Measurements from ENCODE around the gene SBSN. TPM values are rescaled to one million over a fixed set of nuclear protein-coding genes. Genes with fewer than 3 reads are reported as not detected.

The SBSN gene
- total and polyA plus RNA-seq, 9 of the 15 experiments (the other 6 are each of a cell fraction or from before 2014, with no cell fraction given), result 0.05 TPM; not detected in 8

DNA sequence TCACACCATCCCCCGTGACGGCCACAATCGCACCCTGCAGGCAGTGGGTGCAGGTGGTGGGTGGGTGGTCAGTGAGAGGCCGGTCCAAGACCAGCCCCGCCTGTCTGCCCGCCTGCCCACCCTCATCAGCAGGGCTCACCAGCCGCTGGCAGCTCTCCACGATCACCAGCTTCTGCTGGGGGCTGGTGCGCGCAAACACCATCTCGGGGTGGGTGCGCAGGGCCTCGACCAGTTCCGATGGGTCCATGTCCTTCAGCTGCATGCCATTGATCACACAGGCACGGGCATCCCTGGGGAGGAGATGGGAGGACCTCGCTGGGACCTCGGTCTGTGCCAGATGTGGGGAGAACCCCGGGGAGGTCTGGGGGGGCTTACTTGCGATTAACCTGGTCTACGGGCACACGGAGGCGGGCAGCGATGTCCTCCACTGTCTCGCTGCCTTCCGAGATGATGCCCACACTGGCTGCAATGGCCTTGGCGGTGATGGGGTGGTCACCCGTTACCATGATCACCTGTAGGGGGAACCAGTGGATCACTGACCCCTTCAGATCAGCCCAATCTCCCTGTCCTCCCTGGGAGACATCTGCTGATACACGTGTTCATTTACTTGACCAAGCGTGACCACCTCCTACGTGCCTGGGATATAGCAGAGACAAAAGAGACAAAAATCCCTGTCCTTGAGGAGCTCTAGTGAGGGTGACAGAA, 27.3 kb upstream of the SBSN start (continued):
- TF ChIP-seq PHF8 (IDR thresholded peaks at IDR 0.05; ENCODE audit: borderline replicate concordance, low read length) (no peak), ZKSCAN8 (CRISPR knock-in tag; IDR thresholded peaks at IDR 0.05) (no peak), RBM22 (IDR thresholded peaks at IDR 0.05; ENCODE audit: low read depth, low read length, poor library complexity, severe bottlenecking) (no peak), ZBTB8A (IDR thresholded peaks at IDR 0.05; ENCODE audit: partially characterized antibody) (no peak), ZSCAN32 (CRISPR knock-in tag; IDR thresholded peaks at IDR 0.05) (no peak), MCM2 (IDR thresholded peaks at IDR 0.05; ENCODE audit: low read depth) (no peak), KLF10 (CRISPR knock-in tag; IDR thresholded peaks at IDR 0.05) (no peak)
- TF ChIP-seq, protein P1, sequence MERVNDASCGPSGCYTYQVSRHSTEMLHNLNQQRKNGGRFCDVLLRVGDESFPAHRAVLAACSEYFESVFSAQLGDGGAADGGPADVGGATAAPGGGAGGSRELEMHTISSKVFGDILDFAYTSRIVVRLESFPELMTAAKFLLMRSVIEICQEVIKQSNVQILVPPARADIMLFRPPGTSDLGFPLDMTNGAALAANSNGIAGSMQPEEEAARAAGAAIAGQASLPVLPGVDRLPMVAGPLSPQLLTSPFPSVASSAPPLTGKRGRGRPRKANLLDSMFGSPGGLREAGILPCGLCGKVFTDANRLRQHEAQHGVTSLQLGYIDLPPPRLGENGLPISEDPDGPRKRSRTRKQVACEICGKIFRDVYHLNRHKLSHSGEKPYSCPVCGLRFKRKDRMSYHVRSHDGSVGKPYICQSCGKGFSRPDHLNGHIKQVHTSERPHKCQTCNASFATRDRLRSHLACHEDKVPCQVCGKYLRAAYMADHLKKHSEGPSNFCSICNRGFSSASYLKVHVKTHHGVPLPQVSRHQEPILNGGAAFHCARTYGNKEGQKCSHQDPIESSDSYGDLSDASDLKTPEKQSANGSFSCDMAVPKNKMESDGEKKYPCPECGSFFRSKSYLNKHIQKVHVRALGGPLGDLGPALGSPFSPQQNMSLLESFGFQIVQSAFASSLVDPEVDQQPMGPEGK (CRISPR knock-in tag; IDR thresholded peaks at IDR 0.05; ENCODE audit: borderline replicate concordance), result no peak
- TF ChIP-seq, protein P2, sequence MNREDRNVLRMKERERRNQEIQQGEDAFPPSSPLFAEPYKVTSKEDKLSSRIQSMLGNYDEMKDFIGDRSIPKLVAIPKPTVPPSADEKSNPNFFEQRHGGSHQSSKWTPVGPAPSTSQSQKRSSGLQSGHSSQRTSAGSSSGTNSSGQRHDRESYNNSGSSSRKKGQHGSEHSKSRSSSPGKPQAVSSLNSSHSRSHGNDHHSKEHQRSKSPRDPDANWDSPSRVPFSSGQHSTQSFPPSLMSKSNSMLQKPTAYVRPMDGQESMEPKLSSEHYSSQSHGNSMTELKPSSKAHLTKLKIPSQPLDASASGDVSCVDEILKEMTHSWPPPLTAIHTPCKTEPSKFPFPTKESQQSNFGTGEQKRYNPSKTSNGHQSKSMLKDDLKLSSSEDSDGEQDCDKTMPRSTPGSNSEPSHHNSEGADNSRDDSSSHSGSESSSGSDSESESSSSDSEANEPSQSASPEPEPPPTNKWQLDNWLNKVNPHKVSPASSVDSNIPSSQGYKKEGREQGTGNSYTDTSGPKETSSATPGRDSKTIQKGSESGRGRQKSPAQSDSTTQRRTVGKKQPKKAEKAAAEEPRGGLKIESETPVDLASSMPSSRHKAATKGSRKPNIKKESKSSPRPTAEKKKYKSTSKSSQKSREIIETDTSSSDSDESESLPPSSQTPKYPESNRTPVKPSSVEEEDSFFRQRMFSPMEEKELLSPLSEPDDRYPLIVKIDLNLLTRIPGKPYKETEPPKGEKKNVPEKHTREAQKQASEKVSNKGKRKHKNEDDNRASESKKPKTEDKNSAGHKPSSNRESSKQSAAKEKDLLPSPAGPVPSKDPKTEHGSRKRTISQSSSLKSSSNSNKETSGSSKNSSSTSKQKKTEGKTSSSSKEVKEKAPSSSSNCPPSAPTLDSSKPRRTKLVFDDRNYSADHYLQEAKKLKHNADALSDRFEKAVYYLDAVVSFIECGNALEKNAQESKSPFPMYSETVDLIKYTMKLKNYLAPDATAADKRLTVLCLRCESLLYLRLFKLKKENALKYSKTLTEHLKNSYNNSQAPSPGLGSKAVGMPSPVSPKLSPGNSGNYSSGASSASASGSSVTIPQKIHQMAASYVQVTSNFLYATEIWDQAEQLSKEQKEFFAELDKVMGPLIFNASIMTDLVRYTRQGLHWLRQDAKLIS (CRISPR knock-in tag; IDR thresholded peaks at IDR 0.05), result no peak
- TF ChIP-seq, protein P3, sequence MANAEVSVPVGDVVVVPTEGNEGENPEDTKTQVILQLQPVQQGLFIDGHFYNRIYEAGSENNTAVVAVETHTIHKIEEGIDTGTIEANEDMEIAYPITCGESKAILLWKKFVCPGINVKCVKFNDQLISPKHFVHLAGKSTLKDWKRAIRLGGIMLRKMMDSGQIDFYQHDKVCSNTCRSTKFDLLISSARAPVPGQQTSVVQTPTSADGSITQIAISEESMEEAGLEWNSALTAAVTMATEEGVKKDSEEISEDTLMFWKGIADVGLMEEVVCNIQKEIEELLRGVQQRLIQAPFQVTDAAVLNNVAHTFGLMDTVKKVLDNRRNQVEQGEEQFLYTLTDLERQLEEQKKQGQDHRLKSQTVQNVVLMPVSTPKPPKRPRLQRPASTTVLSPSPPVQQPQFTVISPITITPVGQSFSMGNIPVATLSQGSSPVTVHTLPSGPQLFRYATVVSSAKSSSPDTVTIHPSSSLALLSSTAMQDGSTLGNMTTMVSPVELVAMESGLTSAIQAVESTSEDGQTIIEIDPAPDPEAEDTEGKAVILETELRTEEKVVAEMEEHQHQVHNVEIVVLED (CRISPR knock-in tag; IDR thresholded peaks at IDR 0.05), result no peak

All from K562 (cell line).